Fibroblast of skin of right biceps (primary cell): Measurements from ENCODE around the gene SEC24A.
A peak's percentile ranks its signal among the peaks of the same experiment; 100 is the strongest.
"Not testable (repeated sequence)": the region's sequence is repeated elsewhere in the genome, so short reads cannot be mapped to it uniquely, and the experiment has no call there.

Experiments
- DNase-seq: peaks from one replicate; pipeline ENCODE4 v3.0.0-alpha.2; 2013

Gene SEC24A

DNA sequence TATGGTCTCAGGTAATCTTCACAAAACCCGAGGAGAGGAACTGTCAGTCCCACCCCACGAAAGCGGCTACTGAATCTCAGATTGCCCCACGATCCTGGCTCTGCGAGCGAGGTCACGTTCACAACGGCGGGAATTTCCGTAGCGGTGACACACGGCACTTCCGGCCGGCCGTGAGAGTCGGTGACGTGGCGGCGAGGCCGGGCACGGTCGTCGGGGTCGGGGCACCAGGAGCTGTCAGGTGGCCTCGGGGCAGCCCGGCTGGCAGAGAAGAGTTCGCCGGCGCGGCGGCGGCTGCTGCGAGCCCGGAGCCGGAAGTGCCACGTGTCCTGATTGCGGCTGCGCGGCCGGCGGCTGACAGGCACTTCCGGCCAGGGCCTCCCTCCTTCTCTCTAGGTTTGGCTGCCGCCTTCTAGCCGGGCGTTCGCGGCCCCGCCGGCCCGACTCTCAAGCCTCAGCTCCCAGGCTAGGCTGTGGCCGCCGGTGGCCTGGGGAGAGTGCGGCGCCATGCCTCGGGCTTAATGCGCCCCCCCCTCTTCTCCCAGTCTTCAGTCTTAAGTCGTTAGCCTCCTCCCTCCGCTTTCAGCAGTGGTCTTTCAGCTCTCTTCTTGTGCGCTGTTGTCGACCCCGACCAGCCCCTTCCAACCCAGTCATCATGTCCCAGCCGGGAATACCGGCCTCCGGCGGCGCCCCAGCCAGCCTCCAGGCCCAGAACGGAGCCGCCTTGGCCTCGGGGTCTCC is at the start of gene SEC24A:
SEC24A (plus strand) TSS at position 361 of the 738 bp plus-strand sequence; CDS start at position 653, 292 bp downstream.
- peak; percentile 89 for DNase-seq

DNA sequence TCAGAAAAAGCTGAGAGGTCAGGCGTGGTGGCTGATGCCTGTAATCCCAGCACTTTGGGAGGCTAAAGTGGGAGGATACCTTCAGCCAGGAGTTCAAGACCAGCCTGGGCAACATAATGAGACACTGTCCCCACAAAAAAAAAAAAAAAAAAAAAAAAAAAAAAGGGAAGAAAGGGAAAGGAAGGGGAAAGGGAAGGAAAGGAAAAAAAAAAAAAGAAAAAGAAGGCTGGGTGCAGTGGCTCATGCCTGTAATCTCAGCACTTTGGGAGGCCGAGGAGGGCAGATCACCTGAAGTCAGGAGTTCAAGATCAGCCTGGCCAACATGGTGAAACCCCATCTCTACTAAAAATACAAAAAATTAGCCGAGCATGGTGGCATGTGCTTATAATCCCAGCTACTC is 48.8 kb upstream of the SEC24A start:
- not testable (repeated sequence) for DNase-seq

DNA sequence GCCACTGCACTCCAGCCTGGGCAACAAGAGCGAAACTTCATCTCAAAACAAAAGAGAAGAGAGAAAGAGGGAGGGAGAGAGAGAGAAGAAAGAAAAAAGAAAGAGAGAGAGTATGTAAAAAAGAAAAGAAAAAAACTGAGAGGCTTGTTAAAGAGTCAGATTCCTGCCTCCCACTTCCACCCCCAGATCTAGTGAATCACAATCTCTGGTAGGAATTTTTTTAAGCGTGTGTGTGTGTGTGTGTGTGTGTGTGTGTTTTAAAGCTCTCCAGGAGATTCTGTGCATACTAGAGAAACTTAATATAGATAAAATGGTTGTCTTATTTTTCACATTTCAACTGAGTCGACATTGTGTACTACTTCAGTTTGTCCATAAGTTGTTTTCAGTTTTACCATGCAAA is 48.0 kb upstream of the SEC24A start:
- peak; percentile 76 for DNase-seq

DNA sequence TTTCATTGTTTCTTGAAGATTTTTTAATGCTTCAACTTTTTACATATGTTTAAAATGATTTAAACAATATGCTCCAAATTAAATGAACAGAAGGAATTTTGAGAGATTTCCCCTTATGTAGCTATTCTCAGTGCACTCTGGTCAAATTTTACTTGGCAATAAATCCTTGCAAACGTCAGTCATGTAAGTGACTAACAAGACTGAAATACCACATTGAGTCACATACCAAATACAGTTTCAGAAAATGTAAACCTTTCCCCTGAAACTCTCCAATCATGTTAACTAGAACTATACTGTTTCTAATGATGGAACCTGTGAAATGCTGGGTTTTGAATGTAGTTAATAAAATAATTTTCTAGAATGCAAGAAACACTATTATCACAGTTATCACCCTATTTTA is 45.5 kb upstream of the SEC24A start:
- DNase-seq: peak; percentile 72

DNA sequence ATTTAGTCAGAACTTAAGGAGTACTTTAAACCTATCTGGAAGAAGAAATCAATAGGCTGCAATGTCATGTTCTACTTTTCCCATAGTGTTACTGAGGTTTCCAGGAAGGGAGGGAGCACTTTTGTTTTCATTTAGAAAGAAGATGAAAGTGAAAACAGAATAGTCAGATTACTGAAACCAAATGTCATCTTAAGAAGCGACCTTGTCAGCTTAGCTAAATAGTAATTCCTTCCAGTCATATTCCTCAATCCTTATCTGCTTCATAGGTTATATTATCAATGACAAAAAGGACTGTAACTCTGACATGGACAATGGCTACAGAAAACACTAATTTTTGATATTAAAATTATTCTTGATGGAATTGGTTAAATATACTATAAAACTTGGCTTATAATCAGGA is 43.7 kb upstream of the SEC24A start:
- no peak for DNase-seq

DNA sequence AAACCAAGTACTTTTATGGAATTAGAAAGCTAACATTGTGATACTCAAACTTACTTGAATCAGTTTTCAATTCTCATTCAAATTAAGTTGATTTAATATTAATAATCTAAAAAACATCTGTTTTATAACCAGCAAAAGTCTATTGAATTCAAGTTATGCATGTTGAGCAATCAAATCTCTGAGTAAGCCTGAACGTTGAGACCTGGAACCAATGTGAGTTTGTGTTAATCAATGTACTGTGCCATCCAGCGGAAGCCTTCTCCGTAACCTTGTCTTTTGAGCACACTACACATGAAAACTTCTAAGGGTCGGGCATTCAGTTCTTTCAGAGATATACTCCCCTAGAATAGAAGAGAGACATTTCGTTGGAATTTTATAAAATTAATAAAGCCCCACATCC is 41.9 kb upstream of the SEC24A start:
- no peak for DNase-seq

DNA sequence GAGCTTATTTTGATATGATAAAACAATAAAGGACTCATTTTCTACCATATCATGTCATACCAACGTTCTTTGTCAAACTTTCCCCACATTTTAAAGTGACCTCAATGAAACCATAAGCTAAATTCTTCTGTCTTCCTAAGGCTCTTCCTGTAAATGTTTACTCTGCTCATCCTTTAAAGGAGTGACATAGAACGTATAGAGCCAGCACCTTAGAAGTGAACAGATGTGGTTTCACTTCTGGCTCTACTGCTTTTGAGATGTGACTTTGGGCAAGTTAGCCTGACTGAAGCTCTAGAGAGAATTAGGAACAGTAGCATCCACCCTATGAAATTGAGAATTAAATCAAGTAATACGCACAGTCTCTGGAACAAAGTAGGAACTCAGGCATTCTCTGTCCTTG is 40.0 kb upstream of the SEC24A start:
- no peak for DNase-seq

DNA sequence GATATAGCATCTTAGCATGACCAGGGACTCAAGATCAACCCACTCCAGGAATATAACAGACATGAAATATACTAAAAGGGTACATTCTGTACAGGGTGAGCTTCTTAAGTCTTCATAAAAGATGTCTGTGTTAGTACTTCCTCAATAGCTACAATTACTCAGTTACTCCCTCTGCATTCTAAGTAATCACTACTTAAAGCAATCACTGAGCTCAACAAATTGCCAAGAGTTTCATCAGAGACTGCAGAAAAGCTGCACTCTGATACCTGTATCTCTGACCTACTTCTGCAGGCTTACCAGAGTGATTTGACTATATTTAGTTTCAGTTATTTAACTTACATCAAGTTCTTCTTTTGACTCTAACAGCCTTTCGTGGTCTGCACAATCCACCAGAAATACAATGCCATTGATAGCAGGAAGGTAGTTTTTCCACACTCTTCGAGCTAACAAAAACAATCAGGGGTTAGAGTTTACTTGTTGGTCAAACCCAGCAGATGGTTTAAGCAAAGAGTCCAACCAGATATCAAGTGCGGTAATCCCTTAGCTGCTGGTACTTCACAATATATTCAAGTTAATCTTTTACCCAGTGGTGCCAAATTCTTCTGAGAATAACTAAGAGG is 39.2 kb upstream of the SEC24A start:
- DNase-seq: no peak

DNA sequence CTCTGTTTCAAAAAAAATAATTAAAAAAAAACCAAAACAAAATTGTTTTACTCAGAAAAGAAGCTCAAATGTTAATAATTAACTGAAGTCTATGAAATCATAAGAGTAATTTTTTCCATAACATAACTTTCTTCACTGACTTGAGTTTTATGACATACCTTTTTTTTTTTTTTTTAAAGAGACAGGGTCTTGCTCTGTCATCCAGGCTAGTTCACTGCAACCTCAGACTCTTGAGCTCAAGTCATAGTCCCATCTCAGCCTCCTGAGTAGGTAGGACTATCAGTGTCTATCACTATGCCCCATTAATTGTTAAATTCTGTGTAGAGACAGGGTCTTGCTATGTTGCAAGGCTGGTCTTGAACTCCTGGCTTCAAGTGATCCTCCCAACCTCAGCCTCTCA is 37.9 kb upstream of the SEC24A start:
- DNase-seq: no peak

DNA sequence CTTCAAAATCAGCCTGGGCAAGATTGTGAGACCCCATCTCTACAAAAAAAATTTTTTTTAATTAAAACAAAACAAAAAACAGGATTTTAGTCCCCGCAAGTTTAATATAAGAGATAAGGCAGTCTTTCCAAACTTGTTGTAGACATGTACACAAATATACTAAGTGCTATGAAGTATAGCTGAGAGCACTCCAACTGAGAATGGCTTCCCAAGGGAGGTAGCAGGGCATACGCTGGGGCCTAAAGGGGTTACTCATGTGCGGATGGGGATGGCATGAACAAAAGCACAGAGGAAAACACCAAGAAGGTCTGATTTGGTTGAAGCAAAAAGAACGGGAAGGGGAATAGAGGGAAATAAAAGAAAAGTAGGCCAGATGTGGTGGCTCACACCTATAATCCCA is 37.1 kb upstream of the SEC24A start:
- no peak for DNase-seq

DNA sequence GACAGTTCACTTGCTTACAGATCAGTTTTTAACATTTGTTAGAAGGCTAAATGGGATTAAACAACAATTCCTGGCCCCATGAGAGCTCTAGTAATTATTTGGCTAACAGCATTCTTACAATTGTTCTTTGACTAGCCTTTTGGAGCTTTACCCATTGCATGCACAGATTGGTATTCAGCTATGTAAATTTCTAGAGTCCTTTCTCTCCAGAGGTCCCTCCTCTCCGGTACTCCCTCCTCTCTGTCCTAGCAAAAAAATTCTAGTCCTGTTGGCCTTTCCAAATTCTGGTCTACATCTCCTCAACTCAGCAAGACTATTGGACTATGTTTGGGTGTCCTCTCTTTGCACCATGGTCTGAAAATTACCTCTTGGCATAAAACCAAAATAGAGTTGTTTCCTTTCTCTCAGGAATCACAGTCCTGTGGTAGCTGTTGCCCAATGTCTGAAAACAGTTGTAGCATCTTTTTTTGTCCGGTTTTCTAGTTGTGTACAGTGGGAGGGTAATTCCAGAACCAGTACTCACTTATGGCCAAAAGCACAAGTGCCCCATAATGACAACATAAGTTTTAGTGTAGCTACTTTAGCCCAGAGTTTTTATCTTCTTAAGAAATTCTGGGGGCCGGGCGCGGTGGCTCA is 34.0 kb upstream of the SEC24A start:
- no peak for DNase-seq

DNA sequence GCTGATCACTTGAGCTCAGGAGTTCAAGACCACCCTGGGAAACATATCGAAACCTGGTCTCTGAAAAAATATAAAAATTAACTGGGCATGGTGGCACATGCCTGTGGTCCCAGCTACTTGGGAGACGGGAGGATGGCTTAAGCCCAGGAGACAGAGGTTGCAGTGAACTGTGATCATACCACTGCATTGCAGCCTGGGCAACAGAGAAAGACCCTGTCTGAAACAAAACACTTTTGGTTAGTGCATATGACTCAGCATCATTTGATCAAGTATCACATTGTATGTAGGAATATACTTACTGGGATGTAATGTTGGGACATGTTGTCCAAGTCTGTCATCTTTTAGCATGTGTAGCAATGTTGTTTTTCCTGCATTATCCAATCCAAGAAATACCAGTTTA is 28.0 kb upstream of the SEC24A start:
- DNase-seq: no peak

DNA sequence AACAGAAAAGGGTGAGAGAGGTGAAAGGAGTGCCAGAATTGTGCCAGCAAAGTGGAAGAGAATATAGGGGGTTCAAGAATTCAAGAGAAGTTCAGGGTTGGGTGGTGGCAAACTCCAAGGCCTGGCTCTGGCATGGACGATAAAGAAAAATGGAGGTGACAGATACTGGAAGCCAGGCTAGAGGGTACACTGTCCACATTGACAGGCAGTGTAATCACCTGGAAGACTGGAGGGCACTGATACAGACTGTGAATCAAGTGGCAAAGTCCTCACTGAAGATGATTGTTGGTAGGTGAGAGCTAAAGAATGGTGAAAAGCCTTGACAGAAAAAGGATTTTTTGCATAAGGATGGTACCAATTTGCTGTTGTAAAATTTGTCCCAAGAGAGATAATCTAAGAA is 23.0 kb upstream of the SEC24A start:
- DNase-seq: no peak

DNA sequence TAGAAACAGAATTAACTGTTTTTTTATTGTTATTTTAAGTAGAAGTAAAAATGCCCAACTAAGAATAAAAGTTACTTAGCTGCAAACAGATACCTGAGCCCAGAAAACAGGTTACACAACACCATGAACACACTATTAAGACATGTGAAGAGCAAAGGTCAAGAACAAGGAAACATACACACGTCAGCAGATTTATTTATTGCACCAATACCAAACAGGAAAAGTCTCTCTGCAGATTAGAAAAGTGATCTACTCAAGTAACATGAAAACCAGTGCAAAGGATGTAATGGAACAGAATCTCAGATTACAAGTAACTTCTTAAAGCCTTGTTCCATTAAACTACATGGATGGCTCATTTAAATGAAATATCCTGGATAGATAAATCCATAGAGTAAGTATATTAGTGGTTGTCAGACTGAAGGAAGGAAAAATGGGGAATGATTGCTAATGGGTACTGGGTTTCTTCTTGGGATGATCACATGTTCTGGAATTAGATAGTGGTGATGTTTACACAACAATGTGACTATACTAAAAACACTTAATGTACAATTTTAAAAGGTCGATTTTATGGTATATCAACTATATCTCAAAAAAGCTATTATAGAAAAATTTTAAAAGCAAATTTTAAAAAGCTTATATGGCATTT is 22.1 kb upstream of the SEC24A start:
- DNase-seq: no peak

DNA sequence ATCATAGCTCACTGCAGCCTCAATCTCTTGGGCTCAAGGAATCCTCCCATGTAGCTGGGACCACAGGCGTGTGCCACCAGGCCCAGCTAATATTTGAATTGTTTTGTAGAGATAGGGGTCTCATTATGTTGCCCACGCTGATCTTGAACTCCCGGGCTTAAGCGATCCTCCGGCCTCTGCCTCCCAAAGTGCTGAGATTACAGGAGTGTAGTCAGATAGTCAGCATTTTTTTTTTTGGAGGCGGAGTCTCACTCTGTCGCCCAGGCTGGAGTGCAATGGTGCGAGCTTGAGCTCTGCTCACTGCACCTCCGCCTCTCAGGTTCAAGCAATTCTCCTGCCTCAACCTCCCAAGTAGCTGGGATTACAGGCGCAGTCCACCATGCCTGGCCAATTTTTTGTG is 14.4 kb upstream of the SEC24A start:
- DNase-seq: no peak

DNA sequence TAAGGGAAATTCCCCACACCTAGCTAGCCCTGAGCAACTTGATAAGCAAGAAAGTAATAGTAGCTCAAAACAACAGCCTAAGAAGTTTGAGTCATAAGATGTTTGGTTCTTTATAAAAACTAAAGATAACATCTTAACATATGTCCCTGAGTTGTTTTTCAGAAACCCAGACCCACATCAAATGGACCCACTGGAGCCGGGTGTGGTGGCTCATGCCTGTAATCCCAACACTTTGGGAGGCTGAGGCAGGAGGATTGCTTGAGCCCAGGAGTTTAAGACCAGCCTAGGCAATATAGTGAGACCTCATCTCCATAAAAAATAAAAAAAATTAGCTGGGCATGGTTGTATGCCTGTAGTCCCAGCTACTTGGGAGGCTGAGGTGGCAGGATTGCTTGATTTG is 13.2 kb upstream of the SEC24A start:
- not testable (repeated sequence) for DNase-seq

DNA sequence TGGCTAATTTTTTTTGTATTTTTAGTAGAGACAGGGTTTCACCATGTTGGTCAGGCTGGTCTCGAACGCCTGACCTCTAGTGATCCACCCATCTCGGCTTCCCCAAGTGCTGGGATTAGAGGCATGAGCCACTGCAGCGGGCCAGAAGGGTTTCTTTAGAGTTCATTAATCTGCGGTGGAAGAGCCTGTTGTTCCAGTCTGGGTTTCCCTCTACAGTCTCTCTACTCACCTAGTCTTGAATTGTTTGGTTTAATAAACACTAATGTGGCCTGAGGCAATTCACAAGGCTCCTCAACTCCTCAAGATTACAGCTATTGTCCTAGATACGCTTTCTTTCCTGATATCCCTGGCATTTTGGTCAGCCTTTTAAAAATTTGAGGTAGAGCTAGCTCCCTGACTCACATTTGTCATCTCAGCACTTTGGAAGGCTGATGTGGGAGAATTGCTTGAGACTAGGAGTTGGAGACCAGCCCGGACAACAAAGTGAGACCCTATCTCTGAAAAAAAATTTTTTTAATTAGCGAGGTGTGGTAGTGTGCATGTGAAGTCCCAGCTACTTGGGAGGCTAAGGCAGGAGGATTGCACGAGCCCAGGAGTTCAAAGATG is 11.4 kb upstream of the SEC24A start:
- no peak for DNase-seq

DNA sequence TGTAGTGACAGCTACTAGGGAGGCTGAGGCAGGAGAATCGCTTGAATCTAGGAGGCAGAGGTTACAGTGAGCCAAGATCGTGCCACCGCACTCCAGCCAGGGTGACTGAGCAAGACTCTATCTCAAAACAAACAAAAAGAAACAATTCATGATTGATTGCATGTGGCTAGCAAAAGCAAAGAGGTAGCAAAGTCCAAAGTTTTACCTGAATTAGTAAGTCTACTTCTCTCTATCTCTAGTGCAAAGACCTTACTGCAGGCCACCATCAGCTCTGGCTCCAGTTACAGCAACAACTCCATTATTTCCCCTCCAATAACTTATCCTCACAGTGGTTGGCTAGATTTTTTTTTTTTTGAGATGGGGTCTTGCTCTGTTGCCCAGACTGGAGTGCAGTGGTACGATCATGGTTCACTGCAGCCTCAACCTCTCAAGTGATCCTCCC is 9.8 kb upstream of the SEC24A start:
- no peak for DNase-seq

DNA sequence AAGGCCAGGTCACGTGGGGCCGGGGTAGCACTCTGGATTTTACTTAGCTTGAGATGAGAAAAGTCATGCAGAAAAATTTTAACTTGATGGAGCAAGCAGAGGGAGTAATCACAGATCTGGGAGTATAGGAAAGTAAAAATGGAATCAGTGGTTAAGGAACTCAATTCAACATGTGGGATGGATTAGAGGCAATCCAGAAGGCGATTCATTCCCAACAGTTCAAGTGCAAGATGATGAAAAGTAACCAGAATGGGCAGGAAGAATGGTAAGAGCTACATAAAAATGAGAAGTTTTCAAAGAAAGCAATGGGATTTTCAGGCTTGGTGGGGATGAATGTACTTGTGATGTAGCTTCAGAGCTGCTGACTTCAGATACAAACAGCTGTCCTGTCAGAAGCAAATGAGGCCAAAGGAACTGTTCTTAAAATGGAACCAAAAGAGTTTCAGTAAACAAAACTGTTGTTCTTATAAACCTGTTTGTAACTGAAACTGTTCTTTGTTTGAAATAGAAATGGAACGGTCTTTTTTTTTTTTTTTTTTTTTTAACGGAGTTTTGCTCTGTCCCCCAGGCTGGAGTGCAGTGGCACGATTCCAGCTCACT is 5.6 kb upstream of the SEC24A start:
- DNase-seq: peak; percentile 16

DNA sequence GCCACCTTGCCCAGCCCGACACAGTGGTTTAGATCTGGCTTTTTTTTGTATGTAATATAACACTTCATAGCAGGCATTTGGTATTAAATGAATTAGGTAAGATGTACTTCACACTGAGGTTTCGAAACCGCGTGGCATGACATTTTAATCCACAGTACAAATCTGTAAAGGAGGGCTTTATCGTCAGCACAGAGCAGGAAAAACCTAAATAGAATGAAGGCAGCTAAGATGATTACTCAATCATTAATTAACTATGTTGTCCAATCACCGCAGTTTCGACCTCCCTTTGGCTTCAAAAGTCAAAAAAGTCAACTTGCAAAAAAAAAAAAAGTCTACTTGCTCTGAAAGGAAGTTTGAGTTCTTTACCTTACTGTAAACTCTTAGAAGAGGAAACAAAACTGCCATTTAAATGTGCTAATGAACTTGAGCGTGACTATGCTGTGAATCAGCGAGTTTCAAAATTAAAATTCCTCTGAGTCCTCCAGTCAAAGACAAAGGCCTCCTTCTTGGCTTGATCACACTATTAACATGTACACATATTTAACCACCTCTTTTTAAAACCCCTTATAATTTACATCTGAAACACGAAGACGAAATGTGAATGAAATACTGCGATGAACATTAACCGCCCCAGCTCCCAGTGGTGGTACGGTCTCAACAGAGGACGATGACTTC is 698 bp upstream of the SEC24A start:
- DNase-seq: peak; percentile 75

DNA sequence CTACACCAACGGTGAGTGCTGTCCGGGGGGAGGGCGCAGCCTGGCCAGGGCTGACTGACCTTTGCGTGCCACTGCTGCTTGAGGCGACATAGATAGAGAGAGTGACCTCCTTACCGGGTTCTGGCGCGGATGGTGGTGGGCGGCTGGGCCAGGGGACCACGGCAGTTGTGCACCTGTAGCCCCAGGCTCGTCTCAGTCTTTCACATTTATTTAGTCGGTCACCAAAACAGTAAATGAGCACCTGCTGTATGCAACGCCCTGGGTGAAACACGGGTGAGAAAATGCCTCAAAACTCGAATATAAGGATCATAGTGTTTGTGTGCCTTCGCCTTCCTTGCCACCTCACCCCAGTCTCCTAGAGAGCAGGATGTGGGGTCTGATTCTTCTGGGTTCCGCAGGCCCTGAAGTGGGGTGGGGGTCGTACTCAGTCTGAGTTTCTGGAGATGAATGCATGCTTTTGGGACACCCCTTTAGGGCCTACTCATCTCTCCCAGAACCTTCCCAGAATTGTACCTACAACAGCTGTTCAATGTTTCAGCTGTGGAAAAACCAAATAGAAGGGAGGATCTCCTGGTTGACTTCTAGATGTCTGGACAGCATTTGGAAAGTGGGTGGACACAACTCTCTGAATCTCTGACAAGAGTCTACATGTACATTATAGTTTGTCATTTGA is 714 bp downstream of the SEC24A start:
- no peak for DNase-seq

DNA sequence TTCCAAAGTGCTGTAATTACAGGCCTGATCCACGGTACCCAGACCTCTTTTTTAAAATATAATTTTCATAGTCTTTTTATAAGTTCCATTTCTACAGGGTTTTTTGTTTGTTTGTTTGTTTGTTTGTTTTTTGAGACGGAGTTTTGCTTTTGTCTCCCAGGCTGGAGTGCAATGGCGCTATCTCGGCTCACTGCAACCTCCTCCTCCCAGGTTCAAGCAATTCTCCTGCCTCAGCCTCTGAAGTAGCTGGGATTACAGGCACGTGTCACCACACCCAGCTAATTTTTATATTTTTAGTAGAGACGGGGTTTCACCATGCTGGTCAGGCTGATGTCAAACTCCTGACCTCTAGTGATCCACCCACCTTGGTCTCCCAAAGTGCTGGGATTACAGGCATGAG is 2.1 kb downstream of the SEC24A start:
- DNase-seq: not testable (repeated sequence)
